ENCODE measurements around the gene GPRIN3. TPM values are rescaled to one million over a fixed set of nuclear protein-coding genes. Genes with fewer than 3 reads are reported as not detected.

GPRIN3 gene
- total and polyA plus RNA-seq, 2 donors (not counting 1 experiment from before 2014, with no cell fraction given), result 0.22 to 1.5 TPM

GRCh38 chr4:89336818-89337420, 29.3 kb upstream of the GPRIN3 start:
- H3K79me2 ChIP-seq (ENCODE audit: control insufficient read depth, insufficient read depth, low read length), result no peaks in the 10 kb centered on the region
- H3K36me3 ChIP-seq (replicated peaks in 1 of 2; ENCODE audit: control extremely low read depth in 1 of 2, control insufficient read depth in 1 of 2, extremely low read depth in 1 of 2, insufficient read depth in 2 of 2, low read length in 1 of 2), result no peaks in the 10 kb centered on the region
- DNase-seq (no peak), ATAC-seq (ENCODE audit: low read depth) (no peak)
- H2AFZ ChIP-seq (ENCODE audit: insufficient read depth, low read depth, low read length, poor library complexity, severe bottlenecking), result no peak overlapping the region
- Mint-ChIP-seq H3K27me3 (no peaks in the 10 kb centered on the region), H3K9me3 (ENCODE audit: insufficient read depth) (no peaks in the 10 kb centered on the region), H3K4me3 (no peak overlapping the region), H3K4me1 (no peaks in the 10 kb centered on the region), H3K27ac (no peak overlapping the region)
- no peaks in the 10 kb centered on the region for H3K9me3 ChIP-seq (ENCODE audit: control extremely low read depth in 1 of 3, control insufficient read depth in 2 of 3, insufficient read depth in 1 of 3, low read length in 2 of 3)
- ChIA-PET CTCF (interaction anchor here (1.5 kb wide), 1 partner anchor 23 kb away, joined by 3 read pairs; no protein-coding TSS in a partner anchor), POLR2A (no interaction called here)
- TF ChIP-seq EZH2 (IDR thresholded peaks at IDR 0.05; ENCODE audit: borderline replicate concordance, insufficient read depth, low read depth, low read length, poor library complexity, severe bottlenecking) (no peak), CTCF (IDR thresholded peaks at IDR 0.05) (no peak)
- no peak overlapping the region for H3K4me2 ChIP-seq (replicated peaks; ENCODE audit: low read depth, low read length, poor library complexity, severe bottlenecking)
- H3K27me3 ChIP-seq (replicated peaks in 1 of 4; ENCODE audit: control extremely low read depth in 1 of 4, control insufficient read depth in 3 of 4, insufficient read depth in 4 of 4, low read length in 3 of 4), result peaks cover 0 to 3% (median 0%) of the 10 kb centered on the region in 4 experiments
- no peaks in the 10 kb centered on the region for H3K4me1 ChIP-seq (ENCODE audit: control insufficient read depth in 2 of 2, insufficient read depth in 2 of 2, low read length in 2 of 2)
- 62% methylated on average over 3 of the region's 4 CpGs for WGBS (ENCODE audit: insufficient coverage)
- no peak overlapping the region for H3K9ac ChIP-seq (ENCODE audit: low read length)
- no peaks in the 10 kb centered on the region for H4K20me1 ChIP-seq (ENCODE audit: control insufficient read depth, insufficient read depth, low read length, poor library complexity, severe bottlenecking)
- no peak overlapping the region for H3K27ac ChIP-seq (ENCODE audit: low read length in 2 of 2)
- H3K4me3 ChIP-seq (ENCODE audit: control extremely low read depth in 1 of 5, extremely low read depth in 1 of 5, insufficient read depth in 1 of 5, low read depth in 2 of 5, low read length in 4 of 5), result no peak overlapping the region
- intact Hi-C loops (cut with micrococcal nuclease), result no loop called here

GRCh38 chr4:89334830-89335229, 27.2 kb upstream of the GPRIN3 start:
- intact Hi-C loops (cut with micrococcal nuclease), result loop anchor here (5.0 kb wide), 1 partner anchor 38 kb away; no protein-coding TSS in a partner anchor
- no peak for TF ChIP-seq EZH2 (IDR thresholded peaks at IDR 0.05; ENCODE audit: borderline replicate concordance, insufficient read depth, low read depth, low read length, poor library complexity, severe bottlenecking)
- TF ChIP-seq CTCF (IDR thresholded peaks at IDR 0.05), result no peak
- ATAC-seq (ENCODE audit: low read depth) (no peak), DNase-seq (no peak)
- ChIA-PET POLR2A (no interaction called here), CTCF (no interaction called here)
- no peaks in the 10 kb centered on the region for H3K9me3 ChIP-seq (ENCODE audit: control extremely low read depth in 1 of 3, control insufficient read depth in 2 of 3, insufficient read depth in 1 of 3, low read length in 2 of 3)
- H3K27me3 ChIP-seq (replicated peaks in 1 of 4; ENCODE audit: control extremely low read depth in 1 of 4, control insufficient read depth in 3 of 4, insufficient read depth in 4 of 4, low read length in 3 of 4), result peaks cover 0 to 3% (median 0%) of the 10 kb centered on the region in 4 experiments
- no peak overlapping the region for H3K4me2 ChIP-seq (replicated peaks; ENCODE audit: low read depth, low read length, poor library complexity, severe bottlenecking)
- no peaks in the 10 kb centered on the region for H3K79me2 ChIP-seq (ENCODE audit: control insufficient read depth, insufficient read depth, low read length)
- no peak overlapping the region for H2AFZ ChIP-seq (ENCODE audit: insufficient read depth, low read depth, low read length, poor library complexity, severe bottlenecking)
- H3K27ac Mint-ChIP-seq, result no peak overlapping the region
- H3K36me3 ChIP-seq (replicated peaks in 1 of 2; ENCODE audit: control extremely low read depth in 1 of 2, control insufficient read depth in 1 of 2, extremely low read depth in 1 of 2, insufficient read depth in 2 of 2, low read length in 1 of 2), result no peaks in the 10 kb centered on the region
- WGBS (ENCODE audit: insufficient coverage), result no CpG with 5 or more reads among the region's 4 CpGs
- H3K4me3 ChIP-seq (ENCODE audit: control extremely low read depth in 1 of 5, extremely low read depth in 1 of 5, insufficient read depth in 1 of 5, low read depth in 2 of 5, low read length in 4 of 5), result no peak overlapping the region
- no peaks in the 10 kb centered on the region for H3K9me3 Mint-ChIP-seq (ENCODE audit: insufficient read depth)
- no peak overlapping the region for H3K27ac ChIP-seq (ENCODE audit: low read length in 2 of 2)
- H3K27me3 Mint-ChIP-seq, result no peaks in the 10 kb centered on the region
- H4K20me1 ChIP-seq (ENCODE audit: control insufficient read depth, insufficient read depth, low read length, poor library complexity, severe bottlenecking), result no peaks in the 10 kb centered on the region
- H3K4me1 ChIP-seq (ENCODE audit: control insufficient read depth in 2 of 2, insufficient read depth in 2 of 2, low read length in 2 of 2), result no peaks in the 10 kb centered on the region
- H3K4me1 Mint-ChIP-seq, result peaks cover 7% of the 10 kb centered on the region
- H3K9ac ChIP-seq (ENCODE audit: low read length), result no peak overlapping the region
- no peak overlapping the region for H3K4me3 Mint-ChIP-seq
